ENCODE results near the gene DNAI1. TPM values are rescaled to one million over a fixed set of nuclear protein-coding genes. Genes with fewer than 3 reads are reported as not detected.

Gene DNAI1
- total RNA-seq, result 2.2 TPM

GRCh38 chr9:34458013-34458958 lies at the start of gene DNAI1, which contains the start of gene FAM219A:
Gene DNAI1, plus strand, starts transcription at chr9:34458805. Its CDS starts 201 bp downstream, at chr9:34459006.
Gene FAM219A, minus strand, starts transcription at chr9:34458570. Its CDS starts 307 bp downstream, at chr9:34458263.

GRCh38 chr9:34522971-34523797 lies 64.6 kb downstream of the DNAI1 start, which contains the start of gene ENHO:
Gene ENHO, minus strand, starts transcription at chr9:34522990. Its CDS starts 1,295 bp downstream, at chr9:34521695.

Small RNA genes within 50 kb of the gene (small RNA-seq; reads per million reads assigned to genes)
- not detected for gene RN7SKP24 (ENCODE audit: low replicate concordance)

Other genes starting within 250 kb of the DNAI1 start
- gene KIF24, start 129.5 kb upstream of the DNAI1 start, total RNA-seq, result 4.1 TPM
- gene NUDT2, start 129.2 kb upstream of the DNAI1 start, total RNA-seq, result 11.6 TPM
- gene MYORG, start 81.9 kb upstream of the DNAI1 start, total RNA-seq, result 6.6 TPM
- 35.4 TPM for gene FAM219A, start 235 bp upstream of the DNAI1 start, total RNA-seq
- gene ENHO, start 64.2 kb downstream of the DNAI1 start, total RNA-seq, result 27.5 TPM
- gene CNTFR, start 130.9 kb downstream of the DNAI1 start, total RNA-seq, result 23.8 TPM
- gene RPP25L, start 153.3 kb downstream of the DNAI1 start, total RNA-seq, result 4.4 TPM
- gene DCTN3, start 161.7 kb downstream of the DNAI1 start, total RNA-seq, result 121 TPM
- 0.63 TPM for gene ARID3C, start 170.3 kb downstream of the DNAI1 start, total RNA-seq
- 26.6 TPM for gene SIGMAR1, start 179.0 kb downstream of the DNAI1 start, total RNA-seq
- gene GALT, start 187.9 kb downstream of the DNAI1 start, total RNA-seq, result 70.7 TPM
- 11.6 TPM for gene IL11RA, start 193.4 kb downstream of the DNAI1 start, total RNA-seq
- gene CCL27, start 203.9 kb downstream of the DNAI1 start, total RNA-seq, result not detected
- gene CCL19, start 232.5 kb downstream of the DNAI1 start, total RNA-seq, result not detected